ENCODE measurements around the gene ANKRD65.
"Not testable (repeated sequence)": the region's sequence is repeated elsewhere in the genome, so short reads cannot be mapped to it uniquely, and the experiment has no call there.

Gene ANKRD65

GRCh38 chr1:1455366-1455884 is 34.3 kb upstream of the ANKRD65 start:
- no peak for DNase-seq (ENCODE audit: low read depth)
- no peak overlapping the region for H3K4me3 ChIP-seq (ENCODE audit: low read depth, low read length)
- in situ Hi-C loops (cut with HindIII; ENCODE audit: low sequenced_read_pairs), result no loop called here
- TF ChIP-seq, protein P1, sequence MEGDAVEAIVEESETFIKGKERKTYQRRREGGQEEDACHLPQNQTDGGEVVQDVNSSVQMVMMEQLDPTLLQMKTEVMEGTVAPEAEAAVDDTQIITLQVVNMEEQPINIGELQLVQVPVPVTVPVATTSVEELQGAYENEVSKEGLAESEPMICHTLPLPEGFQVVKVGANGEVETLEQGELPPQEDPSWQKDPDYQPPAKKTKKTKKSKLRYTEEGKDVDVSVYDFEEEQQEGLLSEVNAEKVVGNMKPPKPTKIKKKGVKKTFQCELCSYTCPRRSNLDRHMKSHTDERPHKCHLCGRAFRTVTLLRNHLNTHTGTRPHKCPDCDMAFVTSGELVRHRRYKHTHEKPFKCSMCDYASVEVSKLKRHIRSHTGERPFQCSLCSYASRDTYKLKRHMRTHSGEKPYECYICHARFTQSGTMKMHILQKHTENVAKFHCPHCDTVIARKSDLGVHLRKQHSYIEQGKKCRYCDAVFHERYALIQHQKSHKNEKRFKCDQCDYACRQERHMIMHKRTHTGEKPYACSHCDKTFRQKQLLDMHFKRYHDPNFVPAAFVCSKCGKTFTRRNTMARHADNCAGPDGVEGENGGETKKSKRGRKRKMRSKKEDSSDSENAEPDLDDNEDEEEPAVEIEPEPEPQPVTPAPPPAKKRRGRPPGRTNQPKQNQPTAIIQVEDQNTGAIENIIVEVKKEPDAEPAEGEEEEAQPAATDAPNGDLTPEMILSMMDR (IDR thresholded peaks at IDR 0.05; ENCODE audit: low read depth, low read length, missing control alignments), result no peak

GRCh38 chr1:1454286-1455056 is 33.4 kb upstream of the ANKRD65 start:
- in situ Hi-C loops (cut with HindIII; ENCODE audit: low sequenced_read_pairs); DNase-seq (ENCODE audit: low read depth); H3K4me3 ChIP-seq (ENCODE audit: low read depth, low read length): not testable (repeated sequence)

DNA sequence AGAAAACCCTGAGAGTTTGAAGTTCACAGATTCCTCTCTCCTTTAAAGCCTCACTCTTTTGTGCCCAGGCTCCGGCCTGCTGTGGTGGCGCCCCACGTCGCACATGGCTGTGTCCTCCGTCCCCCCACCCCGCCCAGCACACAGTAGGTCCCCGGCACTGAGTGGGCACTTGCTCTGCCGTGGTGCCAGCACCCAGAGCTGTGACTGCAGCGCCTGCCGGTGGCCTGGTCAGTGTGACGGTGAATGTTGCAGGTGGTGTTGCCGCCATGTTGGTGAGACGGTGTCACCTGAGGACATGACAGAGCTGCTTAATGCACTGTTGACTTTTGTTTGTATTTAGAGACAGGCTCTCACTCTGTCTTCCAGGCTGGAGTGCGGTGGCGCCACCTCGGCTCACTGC is 31.8 kb upstream of the ANKRD65 start:
- H3K4me3 ChIP-seq (ENCODE audit: low read depth, low read length), result no peak overlapping the region
- TF ChIP-seq, protein P1 (IDR thresholded peaks at IDR 0.05; ENCODE audit: low read depth, low read length, missing control alignments), result no peak
- in situ Hi-C loops (cut with HindIII; ENCODE audit: low sequenced_read_pairs), result no loop called here
- no peak for DNase-seq (ENCODE audit: low read depth)

DNA sequence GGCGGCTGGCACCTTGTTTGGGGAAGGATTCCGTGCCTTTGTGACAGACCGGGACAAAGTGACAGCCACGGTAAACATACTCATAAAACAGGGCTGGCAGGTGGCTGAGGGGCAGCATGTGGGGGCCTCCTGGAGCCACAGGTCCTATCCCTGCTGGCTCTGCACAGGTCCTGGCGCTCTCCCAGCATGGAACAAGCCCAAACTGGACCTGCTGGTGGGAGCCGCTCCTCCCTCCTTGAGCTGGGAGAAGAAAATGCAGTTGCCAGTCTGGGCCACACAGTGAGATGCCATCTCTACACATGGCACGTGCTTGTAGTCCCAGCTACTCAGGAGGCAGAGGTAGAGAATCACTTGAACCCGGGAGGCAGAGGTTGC is 31.3 kb upstream of the ANKRD65 start:
- in situ Hi-C loops (cut with HindIII; ENCODE audit: low sequenced_read_pairs); H3K4me3 ChIP-seq (ENCODE audit: low read depth, low read length); DNase-seq (ENCODE audit: low read depth): not testable (repeated sequence)

- H3K4me3 ChIP-seq (ENCODE audit: low read depth, low read length), result no peak overlapping the region
- in situ Hi-C loops (cut with HindIII; ENCODE audit: low sequenced_read_pairs), result no loop called here
- TF ChIP-seq, protein P1 (IDR thresholded peaks at IDR 0.05; ENCODE audit: low read depth, low read length, missing control alignments), result no peak
- DNase-seq (ENCODE audit: low read depth), result no peak
These were observed 30.8 kb upstream of the ANKRD65 start for GRCh38 chr1:1451696-1452364.

GRCh38 chr1:1450616-1451015 is 29.5 kb upstream of the ANKRD65 start:
- DNase-seq (ENCODE audit: low read depth); in situ Hi-C loops (cut with HindIII; ENCODE audit: low sequenced_read_pairs); H3K4me3 ChIP-seq (ENCODE audit: low read depth, low read length): not testable (repeated sequence)

DNA sequence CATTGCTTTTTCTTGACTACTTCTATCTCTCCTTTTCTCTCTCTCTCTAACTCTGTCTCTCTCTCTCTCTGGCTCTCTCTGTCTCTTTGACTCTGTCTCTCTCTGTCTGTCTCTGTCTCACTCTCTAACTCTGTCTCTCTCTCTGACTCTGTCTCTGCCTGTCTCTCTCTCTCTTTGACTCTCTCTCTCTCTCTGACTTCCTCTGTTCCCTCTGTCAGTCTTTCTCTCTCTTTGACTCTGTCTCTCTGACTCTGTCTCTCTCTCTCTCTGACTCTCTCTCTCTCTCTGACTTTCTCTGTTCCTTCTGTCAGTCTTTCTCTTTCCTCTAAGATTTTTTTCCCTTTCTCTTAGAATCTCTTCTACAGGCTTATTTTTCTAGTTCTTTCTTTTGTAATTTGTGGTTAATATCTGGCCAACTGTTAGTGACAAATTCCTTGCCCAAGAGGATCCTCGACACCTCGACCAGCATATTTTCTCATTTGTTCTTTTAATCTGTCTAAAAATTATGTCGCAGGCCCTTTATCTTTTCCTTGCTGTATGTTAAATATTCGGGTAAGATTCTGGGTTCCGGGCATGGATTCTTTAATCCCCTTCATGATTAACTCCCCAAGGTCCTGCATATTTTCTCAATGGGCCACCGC is 28.1 kb upstream of the ANKRD65 start, which contains the start of gene ATAD3C:
TSS of gene ATAD3C (plus strand) at position 591 of the 641 bp plus-strand sequence. CDS start 995 bp downstream, outside the sequence.
- in situ Hi-C loops (cut with HindIII; ENCODE audit: low sequenced_read_pairs), result no loop called here
- no peak within 1 kb of the TSS for H3K4me3 ChIP-seq (ENCODE audit: low read depth, low read length)
- TF ChIP-seq, protein P1 (IDR thresholded peaks at IDR 0.05; ENCODE audit: low read depth, low read length, missing control alignments), result no peak
- no peak for DNase-seq (ENCODE audit: low read depth)

DNA sequence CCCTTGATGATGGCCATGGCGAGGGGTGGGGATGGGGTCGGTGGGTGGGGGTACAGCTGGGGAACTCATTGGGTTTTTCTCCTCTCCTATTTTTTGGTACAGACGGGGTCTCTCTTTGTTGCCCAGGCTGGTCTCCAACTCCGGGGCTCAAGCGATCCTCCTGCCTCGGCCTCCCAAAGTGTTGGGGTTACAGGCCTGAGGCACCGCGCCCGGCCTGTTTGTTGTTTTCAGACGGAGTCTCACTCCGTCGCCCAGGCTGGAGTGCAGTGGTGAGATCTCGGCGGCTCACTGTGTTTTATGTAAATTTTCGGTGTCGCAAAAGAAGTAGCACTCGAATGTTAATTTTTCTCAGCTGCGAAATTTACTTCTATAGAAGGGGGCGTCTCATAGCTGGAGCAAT is 25.6 kb upstream of the ANKRD65 start:
- H3K4me3 ChIP-seq (ENCODE audit: low read depth, low read length); DNase-seq (ENCODE audit: low read depth); in situ Hi-C loops (cut with HindIII; ENCODE audit: low sequenced_read_pairs): not testable (repeated sequence)

Measured in astrocyte of the cerebellum (primary cell).